GM19099 (cell line): ENCODE results near the gene ULK4.

Source experiments
- POLR2A ChIP-seq: IDR thresholded peaks from 3 replicates; pipeline ENCODE4 v1.6.1; 2011; ENCODE audit warnings: low read depth; ENCODE audit not compliant: insufficient read length; ENCODE audit errors: extremely low read depth

The ULK4 gene

GRCh38 chr3:41688595-41689380 lies 273.1 kb downstream of the ULK4 start:
- no peak for TF ChIP-seq POLR2A

GRCh38 chr3:41684797-41685735 lies 276.8 kb downstream of the ULK4 start:
- no peak for TF ChIP-seq POLR2A

- TF ChIP-seq POLR2A = no peak
Observed at GRCh38 chr3:41683666-41684350, 278.1 kb downstream of the ULK4 start.

- no peak for TF ChIP-seq POLR2A
Observed at GRCh38 chr3:41682996-41683395, 278.9 kb downstream of the ULK4 start.

- no peak for TF ChIP-seq POLR2A
Observed at GRCh38 chr3:41682382-41682781, 279.5 kb downstream of the ULK4 start.

GRCh38 chr3:41681479-41681878 lies 280.4 kb downstream of the ULK4 start:
- TF ChIP-seq POLR2A = no peak

GRCh38 chr3:41679374-41679773 lies 282.5 kb downstream of the ULK4 start:
- no peak for TF ChIP-seq POLR2A

- TF ChIP-seq POLR2A = no peak
Observed at GRCh38 chr3:41674449-41674848, 287.5 kb downstream of the ULK4 start.

- no peak for TF ChIP-seq POLR2A
Observed at GRCh38 chr3:41673650-41674049, 288.3 kb downstream of the ULK4 start.

- no peak for TF ChIP-seq POLR2A
Observed at GRCh38 chr3:41668379-41668778, 293.5 kb downstream of the ULK4 start.

GRCh38 chr3:41662288-41662687 lies 299.6 kb downstream of the ULK4 start:
- TF ChIP-seq POLR2A = no peak

- TF ChIP-seq POLR2A = no peak
Observed at GRCh38 chr3:41661796-41662195, 300.1 kb downstream of the ULK4 start.

GRCh38 chr3:41660510-41660909 lies 301.4 kb downstream of the ULK4 start:
- TF ChIP-seq POLR2A = no peak

- TF ChIP-seq POLR2A = no peak
Observed at GRCh38 chr3:41653571-41654239, 308.2 kb downstream of the ULK4 start.

- TF ChIP-seq POLR2A = no peak
Observed at GRCh38 chr3:41652931-41653330, 309.0 kb downstream of the ULK4 start.
